ENCODE measurements around the gene MRPL45. TPM values are rescaled to one million over a fixed set of nuclear protein-coding genes. Genes with fewer than 3 reads are reported as not detected.

Gene MRPL45
- total RNA-seq, 1 donor from 2014 or later = 47.1 TPM

- Mint-ChIP-seq H3K4me3 (no peak overlapping the region), H3K27ac (no peak overlapping the region), H3K27me3 (no peaks in the 10 kb centered on the region), H3K4me1 (ENCODE audit: unreplicated experiment) (peaks cover 13% of the 10 kb centered on the region), H3K36me3 (peaks cover 19% of the 10 kb centered on the region), H3K9me3 (no peaks in the 10 kb centered on the region)
- TF ChIP-seq CTCF (conservative IDR thresholded peaks at IDR 0.05) = peak; percentile 83
- peak; percentile 75 for DNase-seq (ENCODE audit: extremely low spot score, unreplicated experiment)
Observed at GRCh38 chr17:38322156-38322779, 25.3 kb downstream of the MRPL45 start.

GRCh38 chr17:38322897-38323296 lies 25.9 kb downstream of the MRPL45 start:
- no peak for DNase-seq (ENCODE audit: extremely low spot score, unreplicated experiment)
- no peaks in the 10 kb centered on the region for H3K9me3 Mint-ChIP-seq
- H3K4me1 Mint-ChIP-seq (ENCODE audit: unreplicated experiment) = peaks cover 13% of the 10 kb centered on the region
- no peak overlapping the region for H3K4me3 Mint-ChIP-seq
- no peak for TF ChIP-seq CTCF (conservative IDR thresholded peaks at IDR 0.05)
- H3K27ac Mint-ChIP-seq = no peak overlapping the region
- peaks cover 18% of the 10 kb centered on the region for H3K36me3 Mint-ChIP-seq
- H3K27me3 Mint-ChIP-seq = no peaks in the 10 kb centered on the region

- Mint-ChIP-seq H3K27ac (no peak overlapping the region), H3K36me3 (peaks cover 15% of the 10 kb centered on the region)
Observed at GRCh38 chr17:38324141-38324697, 27.3 kb downstream of the MRPL45 start.

GRCh38 chr17:38324772-38325171 lies 27.8 kb downstream of the MRPL45 start:
- DNase-seq (ENCODE audit: extremely low spot score, unreplicated experiment) = no peak
- Mint-ChIP-seq H3K27me3 (peaks cover 4% of the 10 kb centered on the region), H3K27ac (peak overlapping the region; percentile 71)

More at GRCh38 chr17:38324141-38324697, 27.3 kb downstream of the MRPL45 start:
- Mint-ChIP-seq H3K4me3 (no peak overlapping the region), H3K9me3 (no peaks in the 10 kb centered on the region), H3K27me3 (peaks cover 4% of the 10 kb centered on the region), H3K4me1 (ENCODE audit: unreplicated experiment) (peaks cover 13% of the 10 kb centered on the region)
- no peak for DNase-seq (ENCODE audit: extremely low spot score, unreplicated experiment)
- TF ChIP-seq CTCF (conservative IDR thresholded peaks at IDR 0.05) = no peak

GRCh38 chr17:38325221-38325851 lies 28.4 kb downstream of the MRPL45 start:
- no peak for DNase-seq (ENCODE audit: extremely low spot score, unreplicated experiment)
- Mint-ChIP-seq H3K4me3 (peak overlapping the region; percentile 46), H3K36me3 (peaks cover 11% of the 10 kb centered on the region)

More at GRCh38 chr17:38324772-38325171, 27.8 kb downstream of the MRPL45 start:
- Mint-ChIP-seq H3K36me3 (peaks cover 15% of the 10 kb centered on the region), H3K9me3 (no peaks in the 10 kb centered on the region), H3K4me1 (ENCODE audit: unreplicated experiment) (peaks cover 13% of the 10 kb centered on the region), H3K4me3 (peak overlapping the region; percentile 46)
- no peak for TF ChIP-seq CTCF (conservative IDR thresholded peaks at IDR 0.05)

More at GRCh38 chr17:38325221-38325851, 28.4 kb downstream of the MRPL45 start:
- H3K27me3 Mint-ChIP-seq = peaks cover 4% of the 10 kb centered on the region
- H3K9me3 Mint-ChIP-seq = no peaks in the 10 kb centered on the region
- H3K4me1 Mint-ChIP-seq (ENCODE audit: unreplicated experiment) = peaks cover 13% of the 10 kb centered on the region
- peak overlapping the region; percentile 71 for H3K27ac Mint-ChIP-seq
- no peak for TF ChIP-seq CTCF (conservative IDR thresholded peaks at IDR 0.05)

Data from type B pancreatic cell (in vitro differentiated cells).